Frontal cortex (tissue), 4 donors: ENCODE data around the gene EPB41L5. TPM values are rescaled to one million over a fixed set of nuclear protein-coding genes. Genes with fewer than 3 reads are reported as not detected.
A peak's percentile ranks its signal among the peaks of the same experiment; 100 is the strongest.

ENCODE experiments used
- DNase-seq, 2 donors: peaks; one replicate each; pipeline ENCODE4 v3.0.0; 2012; ENCODE audit warnings: low spot score in 2 of 2
- FAIRE-seq: peaks from 2 replicates; lab custom pipeline; 2012; peaks lifted over from hg19 to GRCh38; lab: Jason Lieb, UNC
- small RNA-seq: library from RNA; depleted of rRNA; stranded (forward); fragments of <200 nt; gene quantifications from one replicate; pipeline ENCODE3, GENCODE V24; 2014
- total RNA-seq: library from RNA; depleted of rRNA; stranded (reverse); fragments of >200 nt; gene quantifications from one replicate; pipeline ENCODE4 v1.2.3, GENCODE V29; 2014
- donor health status: control.
- donor health status: control.
- donor health status: control.

EPB41L5 gene
- total RNA-seq, 1 donor from 2014 or later, result 97.0 TPM

- FAIRE-seq, result no peak
- no peak for DNase-seq
These were observed 207.9 kb downstream of the EPB41L5 start for GRCh38 chr2:120220756-120221155.

DNA sequence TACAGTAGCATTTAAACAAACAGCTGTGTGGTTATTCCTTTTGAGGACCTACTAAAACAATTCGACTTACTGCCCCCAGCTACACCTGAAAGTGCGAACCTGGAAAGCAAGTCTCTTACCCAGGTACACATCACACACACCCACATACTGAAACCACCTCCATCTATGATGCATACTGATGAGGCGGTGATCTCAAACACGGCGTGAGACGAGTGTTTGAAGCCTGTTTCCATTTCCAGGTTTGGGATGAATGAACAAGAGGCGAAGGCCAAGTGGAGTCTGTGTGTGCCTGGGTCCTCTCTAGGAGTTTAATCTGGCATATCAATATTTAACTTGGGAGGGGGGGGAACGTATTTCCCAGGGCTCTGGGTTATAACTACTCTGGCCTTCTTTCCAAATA lies 208.7 kb downstream of the EPB41L5 start:
- FAIRE-seq (no peak), DNase-seq (no peak)

GRCh38 chr2:120222186-120223033 lies 209.5 kb downstream of the EPB41L5 start:
- DNase-seq (no peak), FAIRE-seq (no peak)

DNA sequence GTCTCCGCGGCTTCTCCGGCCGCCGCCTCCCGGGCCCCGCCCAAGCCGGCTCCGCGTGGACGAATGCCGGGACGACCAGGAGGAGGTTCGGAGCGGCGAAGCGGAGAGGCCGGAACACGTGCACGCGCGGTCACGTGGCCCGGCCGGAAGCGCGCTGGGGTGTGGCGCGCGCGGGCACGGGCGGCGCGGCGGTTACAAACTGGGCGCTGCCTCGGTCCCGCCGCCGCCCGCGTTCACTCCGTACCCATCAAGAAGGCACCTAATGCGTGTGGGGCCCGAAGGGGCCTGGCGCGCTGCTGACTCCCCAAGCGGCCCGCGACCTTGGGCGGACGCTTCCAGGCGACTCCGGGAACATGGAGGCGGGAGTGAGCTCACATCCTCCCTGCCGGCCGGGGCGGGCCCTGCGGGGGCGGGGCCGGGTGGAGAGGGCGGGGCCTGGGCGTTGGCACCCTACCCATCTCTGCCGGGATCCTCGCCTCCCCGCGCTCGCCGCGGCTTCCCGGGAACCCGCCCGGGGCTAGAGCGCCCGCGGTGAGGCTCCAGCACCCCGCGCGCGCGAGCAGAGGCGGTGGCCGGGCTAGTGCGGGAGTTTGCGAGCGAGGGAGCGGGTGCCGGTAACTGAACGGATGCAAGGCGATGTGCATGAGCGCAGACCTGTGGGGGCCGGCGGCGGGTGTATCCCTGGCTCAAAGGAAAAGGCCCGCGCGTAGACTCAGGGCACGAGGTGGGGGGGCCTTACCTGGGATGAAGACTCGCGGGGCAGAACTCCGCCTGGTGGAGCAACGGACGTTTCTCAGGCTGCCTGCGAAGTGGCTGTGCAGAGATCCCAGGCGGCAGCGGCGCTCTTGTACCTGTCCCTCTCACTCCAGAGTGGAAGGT lies 210.4 kb downstream of the EPB41L5 start, which contains the start of gene TMEM185B:
Gene TMEM185B, minus strand, starts transcription at position 367 of the 879 bp plus-strand sequence. CDS start 424 bp downstream, outside the sequence.
- FAIRE-seq (no peak), DNase-seq (peak; percentile 97 to 98)

DNA sequence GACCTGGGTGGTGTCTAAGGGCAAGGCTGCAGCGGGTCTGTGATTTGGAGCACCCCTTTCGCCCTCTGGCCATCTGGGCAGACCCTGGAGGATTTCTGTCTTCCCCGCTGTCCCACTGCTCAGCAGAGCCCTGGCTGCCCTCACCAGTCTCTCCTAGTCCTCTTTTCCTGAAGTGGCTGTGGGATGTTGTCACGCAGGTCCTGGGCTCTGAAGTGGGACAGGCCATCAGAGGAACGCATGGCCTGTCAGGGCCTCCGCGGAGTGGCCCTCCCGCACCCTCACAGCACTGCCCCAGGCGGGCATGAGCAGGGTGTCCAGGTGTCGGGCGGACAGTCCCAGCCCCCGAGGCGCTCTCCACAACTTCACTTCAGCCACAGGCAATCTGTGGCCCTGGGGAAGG lies 211.4 kb downstream of the EPB41L5 start:
- DNase-seq, result no peak
- FAIRE-seq, result no peak

GRCh38 chr2:120224735-120225548 lies 212.1 kb downstream of the EPB41L5 start:
- DNase-seq, result no peak
- no peak for FAIRE-seq

DNA sequence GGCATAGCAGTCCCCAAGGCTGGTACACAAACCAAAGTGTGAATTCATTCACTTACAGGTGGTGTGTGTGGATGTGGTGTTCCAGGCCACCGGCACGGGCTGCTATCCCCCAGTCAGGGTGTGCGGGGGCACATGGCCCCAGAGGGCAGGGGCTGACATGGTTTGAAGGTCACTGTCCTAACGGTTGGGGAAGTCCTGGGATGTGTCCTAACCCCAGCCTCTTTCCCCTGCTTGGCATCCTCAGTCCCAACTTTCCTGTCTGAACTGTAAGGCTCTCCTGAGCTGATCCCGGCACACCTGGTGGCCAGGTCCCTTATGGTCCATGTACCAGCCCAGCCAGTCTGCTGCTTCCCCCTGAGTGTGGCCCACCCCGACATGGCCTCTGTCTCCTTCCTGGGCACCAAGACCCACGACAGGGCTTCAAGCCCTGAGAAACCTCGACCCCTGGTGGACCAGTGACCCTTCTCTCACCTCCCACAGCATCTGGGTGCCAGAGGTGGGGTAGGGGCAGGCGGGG lies 212.7 kb downstream of the EPB41L5 start:
- FAIRE-seq (no peak), DNase-seq (no peak)

- DNase-seq (no peak), FAIRE-seq (no peak)
These were observed 213.4 kb downstream of the EPB41L5 start for GRCh38 chr2:120226316-120226715.

DNA sequence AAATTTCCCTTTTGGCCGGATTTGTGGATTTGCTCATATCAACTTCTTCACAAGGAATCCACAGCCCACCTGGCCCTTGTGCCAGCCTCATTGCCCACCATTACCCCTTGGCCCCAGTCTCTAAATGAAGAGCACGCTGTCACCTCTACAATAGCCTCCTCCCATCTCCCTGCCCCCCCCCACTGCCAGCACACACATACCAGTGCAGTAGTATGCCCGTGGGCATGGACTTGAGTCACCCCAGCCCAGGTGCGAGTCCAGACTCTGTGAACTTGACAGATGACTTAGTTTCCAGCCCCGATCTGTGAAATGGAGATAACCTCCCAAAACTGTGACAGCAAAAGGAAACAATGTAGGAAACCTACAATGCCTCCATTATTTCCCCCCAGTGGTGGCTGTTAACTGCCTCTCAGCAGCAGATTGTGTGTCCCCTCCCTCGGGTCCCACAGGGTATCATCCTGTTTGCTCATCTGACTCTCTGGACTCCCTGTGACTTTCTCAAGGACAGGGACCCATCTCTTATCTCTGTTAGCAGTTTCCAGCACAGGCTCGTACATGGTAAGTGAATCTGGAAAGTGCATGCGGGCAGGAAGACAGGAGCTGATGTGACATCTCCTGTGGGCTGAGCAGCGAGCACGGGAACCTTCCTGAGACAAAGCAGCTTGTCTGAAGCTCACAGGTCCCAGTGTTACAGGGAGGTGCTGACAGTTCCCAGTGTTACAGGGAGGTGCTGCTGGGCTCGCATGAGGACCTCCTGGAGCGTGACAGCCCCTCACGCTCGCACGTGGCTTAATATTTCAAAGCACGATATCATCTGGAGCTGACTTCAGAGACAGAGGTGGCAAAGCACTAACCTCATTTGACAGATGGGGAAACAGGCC lies 214.5 kb downstream of the EPB41L5 start:
- FAIRE-seq, result no peak
- no peak for DNase-seq

GRCh38 chr2:120228503-120228902 lies 215.6 kb downstream of the EPB41L5 start:
- no peak for DNase-seq
- no peak for FAIRE-seq

Small RNAs within 50 kb of the gene (small RNA-seq; reads per million reads assigned to genes)
- gene MTND4LP14, result not detected
- gene RF00019, result not detected

Other genes starting within 250 kb of the EPB41L5 start
- 15.1 TPM for gene TMEM185B, start 210.3 kb downstream of the EPB41L5 start, total RNA-seq
- 39.9 TPM for gene RALB, start 239.8 kb downstream of the EPB41L5 start, total RNA-seq